GM23338 (cell line): ENCODE results near the gene PHTF1. TPM values are rescaled to one million over a fixed set of nuclear protein-coding genes. Genes with fewer than 3 reads are reported as not detected.
A peak's percentile ranks its signal among the peaks of the same experiment; 100 is the strongest.

Experiments
- ATAC-seq: fragments of 200-7000 bp; cut with Tn5 transposase; 3 replicates; pipeline ENCODE4 v1.9.1; 2020
- DNase-seq: peaks from one replicate; pipeline ENCODE4 v3.0.0-alpha.2; 2015; ENCODE audit warnings: low spot score
- H2AFZ ChIP-seq: fragments of 200-600 bp; sonication (generic); 2 replicates; pipeline ENCODE4 v1.8.0; 2016; ENCODE audit warnings: antibody characterized with exemption, mild to moderate bottlenecking, moderate library complexity
- H3F3A ChIP-seq: fragments of 200-600 bp; sonication (generic); replicated peaks from 2 replicates; pipeline ENCODE4 v1.8.0; 2017; ENCODE audit warnings: antibody characterized with exemption, mixed run types, low read depth
- H3K27ac ChIP-seq: fragments of 200-600 bp; sonication (generic); 2 replicates; pipeline ENCODE4 v1.6.1; 2016; ENCODE audit warnings: low read depth
- H3K27me3 ChIP-seq: fragments of 200-600 bp; sonication (generic); 2 replicates; pipeline ENCODE4 v1.8.0; 2016; ENCODE audit warnings: mild to moderate bottlenecking, mixed run types, moderate library complexity; ENCODE audit not compliant: insufficient read depth
- H3K36me3 ChIP-seq: fragments of 200-600 bp; sonication (generic); 2 replicates; pipeline ENCODE4 v1.8.0; 2016; ENCODE audit warnings: mild to moderate bottlenecking; ENCODE audit not compliant: insufficient read depth
- H3K4me1 ChIP-seq: fragments of 200-600 bp; sonication (generic); 2 replicates; pipeline ENCODE4 v1.8.0; 2016; ENCODE audit warnings: mild to moderate bottlenecking, moderate library complexity; ENCODE audit not compliant: insufficient read depth
- H3K4me2 ChIP-seq: fragments of 200-600 bp; sonication (generic); 2 replicates; pipeline ENCODE4 v1.7.1; 2017; ENCODE audit warnings: mixed run types
- H3K4me3 ChIP-seq: fragments of 200-600 bp; sonication (generic); 2 replicates; pipeline ENCODE4 v1.6.1; 2016; ENCODE audit warnings: mixed run types
- H3K79me2 ChIP-seq: fragments of 200-600 bp; sonication (generic); replicated peaks from 2 replicates; pipeline ENCODE4 v1.8.0; 2017; ENCODE audit warnings: mild to moderate bottlenecking; ENCODE audit not compliant: insufficient read depth
- H3K9me2 ChIP-seq: fragments of 200-600 bp; sonication (generic); 2 replicates; pipeline ENCODE4 v1.8.0; 2017; ENCODE audit not compliant: insufficient read depth
- H4K20me1 ChIP-seq: fragments of 200-600 bp; sonication (generic); replicated peaks from 2 replicates; pipeline ENCODE4 v1.8.0; 2017; ENCODE audit warnings: mild to moderate bottlenecking; ENCODE audit not compliant: insufficient read depth
- H3K27ac Mint-ChIP-seq: 2 replicates; pipeline ENCODE4 v1.8.0; 2020; ENCODE audit warnings: inconsistent platforms, mild to moderate bottlenecking, moderate library complexity, mixed read lengths
- H3K27me3 Mint-ChIP-seq: 3 replicates; pipeline ENCODE4 v1.8.0; 2022; ENCODE audit warnings: low read depth, mild to moderate bottlenecking, moderate library complexity, mixed read lengths, inconsistent platforms; ENCODE audit not compliant: insufficient read depth, poor library complexity
- H3K36me3 Mint-ChIP-seq: 3 replicates; pipeline ENCODE4 v1.8.0; 2021; ENCODE audit warnings: low read depth, mild to moderate bottlenecking, inconsistent platforms, moderate library complexity, mixed read lengths
- H3K4me1 Mint-ChIP-seq: 3 replicates; pipeline ENCODE4 v1.8.0; 2020; ENCODE audit warnings: mild to moderate bottlenecking, inconsistent platforms, mixed read lengths
- H3K4me3 Mint-ChIP-seq: 3 replicates; pipeline ENCODE4 v1.8.0; 2021; ENCODE audit warnings: moderate library complexity, mild to moderate bottlenecking, inconsistent platforms, mixed read lengths
- H3K9me3 Mint-ChIP-seq: 3 replicates; pipeline ENCODE4 v1.8.0; 2020; ENCODE audit warnings: moderate library complexity, mild to moderate bottlenecking, inconsistent platforms, mixed read lengths
- CREB1 ChIP-seq: fragments of 250-450 bp; sonication (Bioruptor Pico); IDR thresholded peaks from 2 replicates; pipeline ENCODE4 v1.5.0; 2020; ENCODE audit warnings: low read depth, mild to moderate bottlenecking, moderate library complexity
- CTCF ChIP-seq, 2 experiments: fragments of 200-600 bp in 1 of 2; sonication (generic) in 1 of 2; conservative IDR thresholded peaks; 2 replicates each; pipeline versions ENCODE4 v1.5.1 to v1.6.1; 2016 to 2017; ENCODE audit warnings: antibody characterized with exemption in 2 of 2, low read depth in 2 of 2, mild to moderate bottlenecking in 2 of 2, moderate library complexity in 1 of 2
- ETS1 ChIP-seq: IDR thresholded peaks from 2 replicates; pipeline ENCODE4 v1.6.1; 2016; ENCODE audit warnings: antibody characterized with exemption
- EZH2 ChIP-seq: fragments of 200-600 bp; sonication (generic); IDR thresholded peaks from one replicate; pipeline ENCODE4 v1.8.0; 2017; ENCODE audit warnings: antibody characterized with exemption, mild to moderate bottlenecking, low read depth; ENCODE audit not compliant: unreplicated experiment
- EZH2phosphoT487 ChIP-seq: fragments of 200-600 bp; sonication (generic); IDR thresholded peaks from one replicate; pipeline ENCODE4 v1.8.1; 2018; ENCODE audit warnings: antibody characterized with exemption; ENCODE audit not compliant: unreplicated experiment
- JUNB ChIP-seq: IDR thresholded peaks from one replicate; pipeline ENCODE4 v1.6.1; 2016; ENCODE audit warnings: antibody characterized with exemption; ENCODE audit not compliant: unreplicated experiment
- NANOG ChIP-seq: IDR thresholded peaks from 2 replicates; pipeline ENCODE4 v1.6.1; 2016; ENCODE audit warnings: antibody characterized with exemption, borderline replicate concordance
- POLR2AphosphoS5 ChIP-seq: IDR thresholded peaks from 2 replicates; pipeline ENCODE4 v1.6.1; 2016; ENCODE audit warnings: antibody characterized with exemption, low read depth
- REST ChIP-seq: IDR thresholded peaks from one replicate; pipeline ENCODE4 v1.6.1; 2018; ENCODE audit warnings: antibody characterized with exemption; ENCODE audit not compliant: unreplicated experiment
- STAT1 ChIP-seq: IDR thresholded peaks from one replicate; pipeline ENCODE4 v1.6.1; 2016; ENCODE audit warnings: antibody characterized with exemption; ENCODE audit not compliant: unreplicated experiment
- ZNF114 ChIP-seq: fragments of 250-450 bp; sonication (Bioruptor Pico); IDR thresholded peaks from 2 replicates; pipeline ENCODE4 v1.5.0; 2020; ENCODE audit warnings: mild to moderate bottlenecking, moderate library complexity
- ZNF331 ChIP-seq: fragments of 250-450 bp; sonication (Bioruptor Pico); IDR thresholded peaks from 2 replicates; pipeline ENCODE4 v1.5.0; 2020; ENCODE audit warnings: low read depth, mild to moderate bottlenecking, moderate library complexity
- polyA plus RNA-seq: library from polyadenylated mRNA; unstranded; fragments of >200 nt; fragmentation: Nextera tagmentation; extraction: Ambion mirVana; gene quantifications from 2 replicates; pipeline ENCODE4 v1.2.1, GENCODE V29; 2016
- total RNA-seq: library from RNA; depleted of rRNA; stranded (reverse); fragments of >200 nt; shearing (Covaris generic); gene quantifications from 2 replicates; pipeline ENCODE4 v1.2.3, GENCODE V29; 2014

PHTF1 gene
- total and polyA plus RNA-seq, 2 experiments from 2014 or later = 19.1 to 21.6 TPM

- Histone ChIP-seq H3K79me2 (no peaks in the 10 kb centered on the region), H3K36me3 (peaks cover 6% of the 10 kb centered on the region; the same call in 1 of the 2 replicates), H3K4me3 (no peak overlapping the region), H3K27me3 (no peaks in the 10 kb centered on the region), H3F3A (no peaks in the 10 kb centered on the region), H3K4me2 (peak overlapping the region; percentile 12), H3K27ac (peak overlapping the region; percentile 8; the same call in 1 of the 2 replicates), H4K20me1 (no peaks in the 10 kb centered on the region), H3K9me2 (no peaks in the 10 kb centered on the region), H2AFZ (no peak overlapping the region), H3K4me1 (peaks cover 28% of the 10 kb centered on the region)
- TF ChIP-seq EZH2 = no peak
- TF ChIP-seq JUNB = no peak
- no peak for TF ChIP-seq POLR2AphosphoS5
- TF ChIP-seq REST = no peak
- TF ChIP-seq ETS1 = no peak
- TF ChIP-seq CREB1 (CRISPR knock-in tag) = no peak
- TF ChIP-seq CTCF (conservative IDR thresholded peaks at IDR 0.05; ENCODE audit: low read depth in 2 of 2) = no peak
- no peak for TF ChIP-seq ZNF114
- no peak for TF ChIP-seq STAT1
- no peak for TF ChIP-seq NANOG
- no peak for TF ChIP-seq ZNF331 (CRISPR knock-in tag)
- no peak for TF ChIP-seq EZH2phosphoT487
- H3K27me3 Mint-ChIP-seq = no peaks in the 10 kb centered on the region
- DNase-seq (peak; percentile 17), ATAC-seq (peak; percentile 29; the same call in 2 of the 3 replicates)
- peak overlapping the region; percentile 27; the same call in 2 of the 3 replicates for H3K4me3 Mint-ChIP-seq
- peaks cover 34% of the 10 kb centered on the region for H3K4me1 Mint-ChIP-seq
- H3K36me3 Mint-ChIP-seq = peaks cover 21% of the 10 kb centered on the region
- peak overlapping the region; percentile 20 for H3K27ac Mint-ChIP-seq
- H3K9me3 Mint-ChIP-seq = no peaks in the 10 kb centered on the region
These were observed 9.8 kb upstream of the PHTF1 start for GRCh38 chr1:113768916-113769600.
